HG03565 (cell line): ENCODE measurements around the gene MICAL3.
"Not testable (repeated sequence)": the region's sequence is repeated elsewhere in the genome, so short reads cannot be mapped to it uniquely, and the experiment has no call there.

ENCODE experiments used
- ATAC-seq: cut with Tn5 transposase; IDR thresholded peaks from one replicate; pipeline ENCODE4 v1.9.1; 2021; ENCODE audit warnings: mild to moderate bottlenecking, moderate library complexity; ENCODE audit not compliant: unreplicated experiment

The MICAL3 gene

DNA sequence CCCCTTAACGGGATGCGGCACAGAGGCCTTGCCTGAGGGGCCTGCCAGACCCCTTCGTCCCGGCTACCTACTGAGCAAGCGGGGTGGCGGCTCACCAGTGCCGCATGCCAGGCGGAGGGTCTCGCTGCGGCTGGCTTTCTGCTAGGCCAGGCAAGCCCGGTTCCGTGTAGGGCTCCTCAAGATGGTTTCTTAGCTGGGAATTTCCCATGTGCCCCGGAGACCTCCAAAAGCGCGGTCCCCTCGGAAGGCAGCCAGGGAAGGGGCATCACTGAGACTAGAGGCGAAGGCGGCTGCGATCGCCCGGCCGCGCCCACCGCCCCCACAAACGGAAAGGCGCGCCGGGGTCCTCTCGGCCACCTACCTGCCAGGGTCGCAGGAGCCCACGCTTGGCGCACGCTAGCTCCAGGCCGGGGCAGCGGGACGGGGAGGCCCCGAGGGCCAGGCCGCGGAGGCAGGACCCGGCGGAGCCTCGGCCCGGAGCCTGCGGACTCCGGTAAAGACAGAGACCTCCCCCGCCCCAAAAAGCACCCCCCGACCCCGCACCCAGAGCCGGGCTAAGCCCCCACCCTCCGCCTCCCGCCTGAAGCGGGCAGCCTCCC, 23.8 kb downstream of the MICAL3 start:
- no peak for ATAC-seq

DNA sequence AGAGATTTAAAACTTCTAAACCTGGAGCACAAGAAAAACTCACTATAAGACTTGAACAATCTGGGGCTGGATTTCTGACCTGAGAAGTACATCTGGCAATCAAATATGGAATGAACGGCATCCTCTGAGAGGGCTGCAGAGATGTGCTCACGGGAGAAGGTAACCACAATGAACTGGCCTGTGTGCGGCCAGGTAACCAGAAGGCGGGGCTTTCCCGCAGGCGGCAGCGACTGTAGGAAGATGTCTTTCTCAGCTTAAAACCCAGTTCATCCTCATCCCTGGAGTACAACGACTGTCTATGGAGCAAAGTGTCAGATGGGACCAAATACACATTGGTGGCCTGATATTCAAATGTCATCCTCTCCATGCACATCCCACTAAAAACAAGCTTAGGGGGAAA, 24.5 kb downstream of the MICAL3 start:
- ATAC-seq = no peak

DNA sequence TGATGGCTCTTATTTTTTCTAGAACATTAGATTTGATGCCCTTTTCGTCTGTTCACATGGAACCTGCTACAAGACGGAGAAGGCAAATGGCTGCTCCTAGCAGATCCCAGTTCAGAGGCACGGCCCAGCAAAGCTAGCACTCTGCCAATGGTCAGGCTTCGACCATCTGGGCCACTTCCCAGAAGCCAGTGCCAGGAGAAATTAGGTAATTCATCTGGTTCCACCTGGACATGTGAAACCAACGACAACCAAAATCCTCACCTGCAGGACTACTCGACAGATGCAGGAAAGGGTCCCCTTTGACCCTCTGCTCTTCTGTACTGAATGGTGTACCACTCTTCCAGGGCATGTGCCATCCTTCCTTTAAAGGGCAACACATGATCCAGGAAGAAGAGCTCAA, 25.4 kb downstream of the MICAL3 start:
- no peak for ATAC-seq

DNA sequence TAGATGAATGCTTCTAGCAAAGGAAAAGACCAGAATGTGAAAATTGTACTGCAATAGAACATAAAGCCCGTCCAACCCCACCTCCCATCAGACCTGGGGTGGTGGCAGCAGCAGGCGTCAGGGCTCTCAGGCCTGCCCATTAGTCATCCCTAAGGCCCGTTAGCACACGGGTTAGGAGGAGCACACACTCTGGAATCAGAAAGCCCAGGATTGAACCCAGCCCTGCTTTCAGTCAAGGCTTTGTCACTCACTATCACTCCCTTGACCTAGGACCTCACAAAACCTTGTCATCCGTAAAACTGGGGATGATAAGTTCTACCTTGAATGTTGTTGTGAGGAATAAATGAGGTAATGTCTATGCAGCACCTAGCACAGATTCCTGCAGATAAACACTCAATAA, 26.9 kb downstream of the MICAL3 start:
- ATAC-seq = no peak

DNA sequence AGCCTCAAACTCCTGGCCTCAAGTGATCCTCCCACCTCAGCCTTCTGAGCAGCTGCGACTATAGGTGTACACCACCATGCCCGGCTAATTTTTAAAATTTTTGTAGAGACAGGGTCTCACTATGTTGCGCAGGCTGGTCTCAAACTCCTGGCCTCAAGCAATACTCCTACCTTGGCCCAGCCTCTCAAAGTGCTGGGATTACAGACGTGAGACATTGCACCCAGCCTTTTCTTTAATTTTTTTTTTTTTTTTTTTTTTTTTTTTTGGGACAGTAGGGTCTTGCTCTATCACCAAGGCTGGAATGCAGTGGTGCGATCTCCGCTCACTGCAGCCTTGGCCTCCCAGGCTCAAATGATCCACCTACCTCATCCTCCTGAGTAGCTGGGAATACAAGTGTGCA, 29.1 kb downstream of the MICAL3 start:
- ATAC-seq = not testable (repeated sequence)

DNA sequence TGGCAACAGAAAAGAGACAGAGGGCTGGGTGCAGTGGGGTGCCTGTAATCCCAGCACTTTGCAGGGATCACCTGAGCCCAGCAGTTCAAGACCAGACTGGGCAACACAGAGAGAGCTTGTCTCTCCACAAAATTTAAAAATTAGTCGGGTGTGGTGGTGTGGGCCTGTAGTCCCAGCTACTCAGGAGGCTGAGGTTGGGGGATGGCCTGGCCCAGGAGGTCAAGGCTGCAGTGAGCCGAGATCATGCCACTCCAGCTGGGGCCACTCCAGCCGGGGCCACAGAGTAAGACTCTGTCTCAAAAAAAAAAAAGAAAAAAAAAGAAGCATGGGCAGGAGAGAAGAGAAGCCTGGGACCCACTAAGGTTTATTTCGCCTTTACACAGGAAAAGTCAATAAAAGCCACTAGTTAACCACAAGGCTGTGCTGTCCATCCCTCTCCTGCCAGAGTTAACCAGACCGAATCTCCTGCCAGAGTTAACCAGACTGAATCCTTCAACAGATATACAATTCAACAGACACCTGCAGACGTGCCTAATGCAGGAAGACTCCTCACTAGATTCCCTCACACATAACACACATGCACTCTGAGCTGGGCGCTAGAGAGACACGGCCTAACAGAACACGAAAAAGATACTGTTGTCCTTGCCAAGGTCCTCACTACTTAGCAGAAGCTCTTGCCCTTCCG, 29.8 kb downstream of the MICAL3 start:
- no peak for ATAC-seq

DNA sequence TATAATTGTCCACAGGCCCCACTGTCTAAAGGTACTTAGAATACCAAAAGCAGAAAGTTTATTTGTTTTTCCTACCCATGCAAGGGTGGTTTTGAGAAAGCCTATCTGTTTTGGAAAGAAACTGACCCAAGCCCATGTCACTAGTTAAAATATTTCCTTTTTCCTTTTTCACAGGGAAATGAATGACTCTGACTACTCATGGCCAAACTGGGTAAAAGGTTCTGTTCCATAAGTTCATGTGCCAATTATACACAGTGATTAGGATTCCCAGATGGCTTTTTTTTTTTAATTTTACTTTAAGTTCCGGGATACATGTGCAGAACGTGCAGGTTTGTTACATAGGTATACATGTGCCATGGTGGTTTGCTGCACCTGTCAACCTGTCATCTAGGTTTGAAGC, 31.4 kb downstream of the MICAL3 start:
- ATAC-seq = not testable (repeated sequence)

DNA sequence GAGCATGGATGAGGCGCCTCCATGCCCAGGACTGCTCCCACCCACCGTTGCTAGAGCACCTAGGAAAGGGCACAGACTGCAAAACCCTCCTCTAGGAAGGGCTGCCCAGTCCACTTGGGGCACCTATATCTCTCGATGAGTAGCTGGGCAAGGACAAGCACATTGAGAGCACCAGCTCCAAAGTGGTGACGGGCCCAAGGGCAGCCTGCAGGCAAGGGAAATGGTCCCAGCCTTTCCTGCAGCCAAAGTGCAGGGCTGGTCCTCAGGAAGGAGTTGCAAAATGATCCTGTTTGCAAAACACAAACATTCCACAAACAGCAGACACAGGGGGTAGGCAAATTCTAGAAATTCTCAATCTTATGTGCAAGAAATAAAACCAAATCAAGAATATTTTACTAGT, 32.4 kb downstream of the MICAL3 start:
- not testable (repeated sequence) for ATAC-seq

DNA sequence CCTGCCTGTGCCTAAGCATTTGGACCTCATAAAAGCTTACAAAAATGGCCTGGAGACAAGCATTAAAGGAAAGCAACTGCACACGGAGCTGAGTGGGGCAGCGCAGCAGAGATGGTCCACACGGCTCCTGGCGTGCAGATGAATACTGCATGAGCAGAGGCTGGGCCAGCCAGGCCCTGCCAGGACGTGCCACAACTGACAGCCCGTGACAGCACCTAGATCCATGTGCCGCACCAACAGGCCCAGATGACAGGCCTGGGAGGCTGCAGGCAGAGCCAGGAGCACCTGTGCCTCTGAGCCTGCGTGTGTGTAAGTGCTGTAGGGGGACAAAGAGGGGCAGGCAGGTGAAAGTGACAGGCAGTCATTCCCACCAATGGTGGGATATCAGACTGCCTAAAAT, 33.4 kb downstream of the MICAL3 start:
- no peak for ATAC-seq

DNA sequence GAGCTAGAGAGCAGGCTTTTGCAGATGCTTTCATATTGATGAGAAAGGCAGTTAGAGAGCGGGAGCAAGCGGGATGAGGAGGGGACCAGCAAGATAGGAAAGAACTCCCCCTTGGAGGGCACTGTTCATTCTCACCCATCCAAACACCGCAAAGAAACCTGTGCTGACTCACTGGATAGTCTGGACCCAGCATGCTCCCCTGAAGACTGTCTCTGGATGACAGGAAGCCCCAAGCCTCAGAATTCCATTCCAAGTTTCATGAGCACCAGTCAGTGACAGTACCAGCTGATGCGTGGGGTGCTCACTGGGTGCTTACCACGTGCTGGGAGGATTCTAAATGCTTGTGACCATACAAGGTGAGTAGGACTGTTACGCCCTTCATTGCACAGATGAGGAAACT, 34.2 kb downstream of the MICAL3 start:
- no peak for ATAC-seq

DNA sequence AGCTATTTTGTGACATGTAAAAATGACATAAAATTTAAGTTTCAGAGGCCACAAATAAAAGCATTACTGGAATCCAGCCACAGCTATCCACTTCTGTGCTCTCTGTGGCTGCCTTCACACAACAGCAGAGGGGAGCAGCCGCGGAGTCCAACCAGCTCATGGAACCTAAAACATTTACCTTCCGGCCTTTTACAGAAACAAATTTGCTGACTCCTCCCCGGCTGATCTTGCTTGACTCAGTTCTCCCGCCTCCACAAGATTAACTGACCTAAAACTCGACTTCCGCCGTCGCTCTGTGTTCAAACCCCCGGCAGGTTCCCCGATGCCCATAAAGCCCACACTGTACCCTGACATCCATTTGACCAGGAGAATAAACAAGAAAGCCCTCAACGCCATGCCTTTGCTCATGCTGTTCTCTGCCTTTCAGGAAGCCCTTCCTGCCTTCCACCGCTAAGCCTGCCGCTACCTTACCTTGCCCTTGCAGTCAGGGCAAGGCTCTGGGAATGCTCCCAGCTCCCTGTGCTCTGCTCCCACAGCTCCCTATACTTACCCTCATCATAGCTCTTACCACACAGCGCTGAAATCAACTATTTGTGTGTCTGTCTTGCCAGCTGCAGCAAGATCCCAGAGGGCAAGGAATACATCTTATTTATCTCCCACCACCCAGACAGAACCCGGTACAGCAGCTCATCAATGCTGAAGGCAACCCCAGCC, 35.4 kb downstream of the MICAL3 start:
- no peak for ATAC-seq

DNA sequence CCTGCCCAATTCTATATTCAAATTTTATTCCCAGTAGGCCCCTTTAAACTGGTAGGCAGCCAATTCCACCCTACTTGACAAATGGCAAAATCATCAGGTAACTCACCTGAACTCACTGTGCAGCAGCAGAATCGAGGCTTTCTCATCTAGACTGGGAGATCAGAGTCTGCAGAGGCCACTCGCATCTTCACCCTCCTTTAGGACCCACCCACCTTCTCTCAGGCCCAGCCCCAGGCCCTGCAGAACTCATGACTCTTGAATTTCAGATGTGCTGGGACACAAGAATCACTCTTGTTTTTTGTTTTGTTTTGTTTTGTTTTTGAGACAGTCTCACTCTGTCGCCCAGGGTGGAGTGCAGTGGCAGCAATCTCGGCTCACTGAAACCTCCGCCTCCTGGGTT, 38.8 kb downstream of the MICAL3 start:
- no peak for ATAC-seq

DNA sequence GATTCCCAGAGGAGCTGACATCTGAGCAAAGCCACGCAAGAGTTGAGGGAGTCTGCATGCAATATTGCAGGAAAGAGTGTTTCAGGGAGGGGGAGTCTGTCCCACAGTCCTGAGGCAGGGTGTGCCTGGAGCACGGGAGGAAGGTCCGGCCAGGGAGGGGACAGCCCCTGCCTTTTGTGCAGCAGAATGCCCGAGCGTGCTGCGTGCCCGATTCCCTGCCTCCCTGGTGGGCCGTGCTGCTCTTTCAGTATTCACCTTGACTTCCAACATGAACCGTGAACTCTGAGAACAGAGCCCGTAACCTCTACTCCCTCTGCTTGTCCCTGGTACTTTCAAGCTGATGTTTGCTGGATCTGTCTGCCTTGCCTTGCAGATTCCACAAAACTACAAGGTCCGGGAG, 39.3 kb downstream of the MICAL3 start:
- ATAC-seq = not testable (repeated sequence)

DNA sequence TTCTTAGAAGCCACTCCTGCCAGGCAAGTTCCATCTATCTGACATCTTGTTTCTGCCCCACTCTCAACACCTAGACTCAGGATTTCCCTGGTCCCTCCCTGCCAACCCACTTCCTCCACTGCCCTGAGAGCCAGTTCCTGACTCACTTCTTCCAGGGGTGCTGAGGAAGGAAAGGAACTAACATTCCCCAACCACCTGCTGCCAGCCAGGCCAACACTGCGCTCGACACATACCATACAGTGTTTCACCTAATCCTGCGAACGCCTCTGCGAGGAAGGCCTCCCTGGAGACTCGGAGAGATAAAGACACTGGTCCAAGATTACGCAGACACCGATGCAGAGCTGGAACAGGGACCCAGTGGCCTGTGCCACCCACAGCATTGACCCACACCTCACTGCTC, 40.2 kb downstream of the MICAL3 start:
- no peak for ATAC-seq

DNA sequence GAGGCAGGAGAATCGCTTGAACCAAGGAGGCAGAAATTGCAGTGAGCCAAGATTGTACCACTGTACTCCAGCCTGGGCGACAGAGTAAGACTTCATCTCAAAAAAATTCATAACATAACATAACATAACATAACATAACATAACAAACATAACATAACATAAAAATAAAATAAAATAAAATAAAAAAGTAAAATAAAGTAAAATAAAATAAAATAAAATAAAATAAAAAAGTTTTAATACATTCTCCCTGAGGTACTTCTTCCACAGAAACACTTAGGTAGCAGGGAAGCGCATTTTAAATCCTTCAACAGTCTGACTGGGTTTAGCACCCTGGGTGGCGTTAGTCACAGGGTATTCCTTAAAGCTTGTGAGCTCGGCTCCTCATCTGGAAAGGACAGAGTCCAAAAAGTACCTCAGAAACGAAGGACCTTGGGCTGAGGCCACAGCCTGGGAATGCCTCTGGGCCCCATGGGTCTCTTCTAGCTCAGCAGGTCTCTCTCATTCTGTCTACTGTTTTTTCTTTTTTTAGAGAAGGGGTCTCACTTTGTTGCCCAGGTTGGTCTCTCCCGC, 41.7 kb downstream of the MICAL3 start:
- ATAC-seq = no peak

DNA sequence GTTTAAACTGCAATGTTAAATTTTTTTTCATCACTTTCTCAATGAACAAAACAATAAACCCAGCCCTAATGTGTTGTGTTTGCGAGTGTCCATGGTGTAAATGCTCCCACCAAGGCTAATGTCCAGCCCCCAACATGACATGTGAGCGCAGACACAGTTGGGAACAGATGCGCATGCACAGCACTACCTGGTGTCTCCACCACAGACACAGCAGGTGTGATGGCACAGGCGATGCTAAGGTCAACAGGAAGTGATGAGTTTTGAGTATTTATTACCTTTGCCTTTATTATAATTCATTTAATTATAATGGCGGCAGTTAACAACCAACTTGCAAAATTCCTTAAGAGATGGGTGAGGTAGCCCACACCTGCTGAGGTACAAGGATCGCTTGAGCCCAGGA, 42.9 kb downstream of the MICAL3 start:
- no peak for ATAC-seq

DNA sequence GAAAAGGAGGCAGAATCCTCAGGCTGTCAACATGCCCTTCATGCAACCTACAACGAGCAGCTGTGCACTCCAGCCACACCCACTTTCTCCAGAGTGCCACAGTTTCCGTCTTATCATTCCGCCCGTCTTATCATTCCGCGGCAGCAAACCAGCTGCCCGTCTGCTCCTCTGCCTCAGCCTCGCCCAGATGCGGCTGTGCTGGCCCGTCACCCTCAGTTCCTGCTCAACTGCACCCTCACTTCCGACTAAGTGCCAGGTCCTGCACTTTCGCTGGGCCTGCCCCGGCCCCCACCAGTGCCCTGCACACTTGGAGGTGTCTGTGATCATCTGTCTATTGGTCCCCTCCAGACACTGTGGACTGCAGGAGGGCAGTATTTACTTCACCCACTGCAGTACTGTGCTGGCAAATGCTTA, 43.7 kb downstream of the MICAL3 start:
- ATAC-seq = no peak

DNA sequence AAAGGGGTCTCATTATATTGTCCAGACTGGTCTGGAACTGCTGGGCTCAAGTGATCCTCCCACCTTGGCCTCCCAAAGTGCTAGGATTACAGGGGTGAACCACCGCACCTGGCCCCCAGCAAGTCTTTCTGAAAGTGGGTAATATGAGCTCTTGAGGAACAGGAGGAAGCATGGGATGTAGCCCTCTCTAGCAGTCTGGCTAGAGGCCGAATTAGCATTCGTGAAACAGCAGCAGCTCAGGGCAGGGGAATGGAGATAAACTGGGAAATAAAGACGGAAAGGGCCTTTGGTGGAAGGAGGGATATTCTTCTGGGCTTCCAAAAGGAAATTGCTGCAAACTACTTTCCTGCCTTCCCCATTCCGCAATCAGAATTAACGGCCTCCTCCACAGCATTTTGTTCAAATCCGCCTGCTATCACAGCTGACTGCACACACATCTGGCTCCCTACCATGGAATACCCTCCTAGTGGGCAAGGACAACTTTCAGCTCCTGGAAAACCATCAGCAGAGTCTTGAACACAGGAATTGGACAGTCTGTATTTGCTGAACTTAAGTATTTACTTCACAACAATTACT, 44.3 kb downstream of the MICAL3 start:
- ATAC-seq = no peak

DNA sequence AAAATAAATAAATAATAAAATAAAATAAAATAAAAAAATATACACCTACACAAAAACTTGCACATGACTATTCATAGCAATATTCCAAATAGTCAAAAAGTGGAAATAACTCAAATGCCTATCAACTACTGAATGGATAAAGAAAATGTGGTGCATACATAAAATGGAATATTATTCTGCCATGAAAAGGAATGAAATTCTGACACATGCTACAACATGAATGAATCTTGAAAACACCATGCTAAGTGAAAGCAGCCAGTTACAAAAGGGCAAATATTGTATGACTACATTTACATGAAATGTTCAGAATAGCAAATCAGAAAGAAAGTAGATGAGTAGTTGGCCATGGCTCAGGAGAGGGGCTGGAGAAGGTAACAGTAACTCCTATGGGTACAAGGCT, 46.3 kb downstream of the MICAL3 start:
- no peak for ATAC-seq

DNA sequence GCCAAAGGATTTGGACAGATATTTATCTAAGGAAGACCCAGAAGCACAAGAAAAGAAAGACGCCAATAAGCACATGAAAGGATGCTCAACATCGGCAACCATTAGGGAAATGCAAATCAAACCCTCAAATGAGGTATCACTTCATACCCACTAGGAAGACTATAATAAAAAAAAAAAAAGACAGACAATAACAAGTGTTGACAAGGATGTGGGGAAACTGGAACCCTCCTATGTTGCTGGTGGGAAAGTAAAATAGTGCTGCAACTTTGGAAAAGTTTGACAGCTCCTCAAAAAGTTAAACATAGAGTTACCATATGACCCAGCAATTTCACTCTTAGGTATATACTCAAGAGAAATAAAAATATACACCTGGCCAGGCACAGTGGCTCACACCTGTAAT, 47.0 kb downstream of the MICAL3 start:
- no peak for ATAC-seq

DNA sequence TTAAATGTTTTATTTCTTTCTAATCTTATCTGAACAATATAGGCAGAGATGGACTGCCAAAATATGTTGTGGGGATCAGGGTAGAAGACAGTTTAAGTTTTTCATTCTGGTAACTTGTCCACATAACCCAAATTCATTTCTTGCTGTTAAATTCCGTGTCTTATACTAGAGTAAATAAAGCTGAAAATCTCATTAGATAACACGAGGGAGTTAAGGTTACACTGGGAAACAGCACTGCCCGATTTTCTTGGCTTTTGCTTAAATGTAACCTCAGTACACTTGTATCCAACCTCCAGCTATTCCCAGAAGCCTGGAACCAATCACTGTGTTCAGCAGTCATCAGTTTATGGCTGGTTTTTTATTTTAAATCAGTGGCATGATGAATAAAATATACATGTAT, 48.2 kb downstream of the MICAL3 start:
- no peak for ATAC-seq
